K562 (cell line): ENCODE measurements around the gene FOXN3. TPM values are rescaled to one million over a fixed set of nuclear protein-coding genes. Genes with fewer than 3 reads are reported as not detected.

ENCODE experiments used
- ATAC-seq: fragments of 200-7000 bp; cut with Tn5 transposase; 3 replicates; pipeline ENCODE4 v1.9.1; 2020; ENCODE audit warnings: moderate library complexity
- BruUV-seq: library from RNA; stranded (reverse); fragments of 400-500 nt; replicated peaks from 2 replicates; lab custom pipeline; 2021; lab: Mats Ljungman, UMichigan
- CTCF ChIA-PET: fragments of 300-600 bp; formaldehyde crosslinking; extraction: SDS; loops from one replicate; lab custom pipeline; 2021; ENCODE audit warnings: low intra/inter-chr PET ratio; lab: Yijun Ruan, JAX
- POLR2A ChIA-PET: fragments of 300-600, 350-650 bp; sonication (Branson Sonifier 250); formaldehyde crosslinking; extraction: SDS; loops from one replicate; lab custom pipeline; 2021; ENCODE audit warnings: antibody characterized with exemption, inconsistent platforms; lab: Yijun Ruan, JAX
- DNase-seq, 4 experiments: peaks; one replicate each; pipeline versions ENCODE4 v3.0.0 to v3.0.0-alpha.2; 2011 to 2018; ENCODE audit warnings: low spot score in 3 of 4, mixed read lengths in 3 of 4; ENCODE audit errors: extremely low read depth in 1 of 4
- FAIRE-seq: peaks from 2 replicates; lab custom pipeline; 2011; peaks lifted over from hg19 to GRCh38; lab: Jason Lieb, UNC
- H2AFZ ChIP-seq: 2 replicates; pipeline ENCODE4 v1.6.0; 2011; ENCODE audit warnings: low read depth, low read length, control low read depth, inconsistent platforms
- H3K27ac ChIP-seq: fragments of 200-600 bp; 3 replicates; pipeline ENCODE4 v1.8.0; 2011; ENCODE audit warnings: low read depth, mild to moderate bottlenecking, control low read depth, inconsistent platforms, low read length, moderate library complexity, mixed read lengths; ENCODE audit errors: extremely low read depth
- H3K27me3 ChIP-seq, 2 experiments: fragments of 300-600 bp in 1 of 2; 2 replicates in 1 of 2; 3 replicates in 1 of 2; pipeline versions ENCODE4 v1.6.0 to v1.8.0; 2011; ENCODE audit warnings: inconsistent platforms in 2 of 2, low read length in 2 of 2, mild to moderate bottlenecking in 1 of 2, mixed read lengths in 1 of 2, moderate library complexity in 1 of 2; ENCODE audit not compliant: control insufficient read depth in 2 of 2, insufficient read depth in 2 of 2
- H3K36me3 ChIP-seq: fragments of 300-600 bp; 3 replicates; pipeline ENCODE4 v1.8.0; 2011; ENCODE audit warnings: mild to moderate bottlenecking, low read length, inconsistent platforms; ENCODE audit not compliant: control insufficient read depth, insufficient read depth
- H3K4me1 ChIP-seq, 2 experiments: fragments of 200-600 bp in 1 of 2; replicated peaks in 1 of 2; 2 replicates in 1 of 2; 3 replicates in 1 of 2; pipeline versions ENCODE4 v1.5.1 to v1.8.0; 2011; ENCODE audit warnings: inconsistent platforms in 2 of 2, low read length in 2 of 2, mild to moderate bottlenecking in 1 of 2, mixed read lengths in 1 of 2, moderate library complexity in 1 of 2; ENCODE audit not compliant: control insufficient read depth in 2 of 2, insufficient read depth in 2 of 2
- H3K4me2 ChIP-seq: 2 replicates; pipeline ENCODE4 v1.6.1; 2011; ENCODE audit warnings: low read length, control low read depth, inconsistent platforms, mixed read lengths; ENCODE audit not compliant: insufficient read depth
- H3K4me3 ChIP-seq: fragments of 200-600 bp; sonication (generic), shearing (Covaris generic); 2 replicates; pipeline ENCODE4 v1.5.1; 2016; ENCODE audit warnings: control low read depth, inconsistent platforms
- H3K79me2 ChIP-seq: fragments of 200-600 bp; 3 replicates; pipeline ENCODE4 v1.8.0; 2011; ENCODE audit warnings: low read length, inconsistent platforms; ENCODE audit not compliant: control insufficient read depth, insufficient read depth
- H3K9ac ChIP-seq, 2 experiments: 2 replicates each; pipeline versions ENCODE4 v1.6.0 to v1.6.1; 2011; ENCODE audit warnings: low read depth in 2 of 2, low read length in 2 of 2, control low read depth in 1 of 2, inconsistent platforms in 1 of 2, mild to moderate bottlenecking in 1 of 2, mixed read lengths in 1 of 2; ENCODE audit not compliant: insufficient read depth in 1 of 2
- H3K9me1 ChIP-seq: one replicate; pipeline ENCODE4 v1.6.0; 2011; ENCODE audit warnings: inconsistent platforms, mild to moderate bottlenecking, low read length, moderate library complexity; ENCODE audit not compliant: control insufficient read depth, insufficient read depth
- H3K9me3 ChIP-seq: replicated peaks from 2 replicates; pipeline ENCODE4 v1.5.1; 2011; ENCODE audit warnings: low read depth, low read length, inconsistent platforms; ENCODE audit not compliant: control insufficient read depth, insufficient read depth
- H4K20me1 ChIP-seq: replicated peaks from 2 replicates; pipeline ENCODE4 v1.6.1; 2011; ENCODE audit warnings: low read length, inconsistent platforms, mixed read lengths; ENCODE audit not compliant: control insufficient read depth, insufficient read depth
- CTCF ChIP-seq, 3 experiments: IDR thresholded peaks in 2 of 3; conservative IDR thresholded peaks in 1 of 3; 2 replicates each; pipeline ENCODE4 v1.5.1; 2011 to 2012; ENCODE audit warnings: low read length in 3 of 3, mild to moderate bottlenecking in 3 of 3, control low read depth in 2 of 3, improper control_type of control experiment in 1 of 3, inconsistent platforms in 1 of 3, low read depth in 1 of 3, mixed read lengths in 1 of 3, moderate library complexity in 1 of 3; ENCODE audit not compliant: insufficient read depth in 2 of 3
- FIP1L1 ChIP-seq: fragments of 200-400 bp; formaldehyde crosslinking; IDR thresholded peaks from 2 replicates; pipeline ENCODE4 v1.6.1; 2018; ENCODE audit warnings: mild to moderate bottlenecking, low read depth, low read length; ENCODE audit not compliant: poor library complexity, severe bottlenecking
- HIVEP1 ChIP-seq: fragments of 250-450 bp; sonication (Bioruptor Pico); IDR thresholded peaks from 2 replicates; pipeline ENCODE4 v1.4.0; 2020; ENCODE audit warnings: mild to moderate bottlenecking
- HNRNPUL1 ChIP-seq: fragments of 200-400 bp; formaldehyde crosslinking; IDR thresholded peaks from 2 replicates; pipeline ENCODE4 v1.6.1; 2017; ENCODE audit warnings: low read length
- JUN ChIP-seq, 2 experiments: sonication (generic) in 1 of 2; formaldehyde crosslinking in 1 of 2; IDR thresholded peaks; 2 replicates each; pipeline versions ENCODE4 v1.6.1 to v1.8.0; 2012 to 2022; ENCODE audit warnings: borderline replicate concordance in 2 of 2, mild to moderate bottlenecking in 2 of 2, improper control_type of control experiment in 1 of 2, low read depth in 1 of 2, low read length in 1 of 2, missing genetic modification reagents in 1 of 2
- MAX ChIP-seq: sonication (generic); formaldehyde crosslinking; IDR thresholded peaks from 2 replicates; pipeline ENCODE4 v1.9.0; 2022; ENCODE audit warnings: mild to moderate bottlenecking, missing genetic modification reagents
- MCM3 ChIP-seq: fragments of 450-650 bp; IDR thresholded peaks from 2 replicates; pipeline ENCODE4 v1.6.1; 2016
- MTA2 ChIP-seq: fragments of 450-650 bp; IDR thresholded peaks from 2 replicates; pipeline ENCODE4 v1.6.1; 2016; ENCODE audit warnings: low read depth
- NCOA4 ChIP-seq: fragments of 450-650 bp; IDR thresholded peaks from 2 replicates; pipeline ENCODE4 v1.6.1; 2018; ENCODE audit warnings: mild to moderate bottlenecking; ENCODE audit not compliant: partially characterized antibody
- NFIC ChIP-seq: fragments of 450-650 bp; IDR thresholded peaks from 2 replicates; pipeline ENCODE4 v1.6.1; 2017; ENCODE audit warnings: mild to moderate bottlenecking, inconsistent platforms
- RUNX1 ChIP-seq: sonication (generic); IDR thresholded peaks from 2 replicates; pipeline ENCODE4 v1.6.1; 2016; ENCODE audit warnings: antibody characterized with exemption, low read depth
- SFPQ ChIP-seq: fragments of 200-400 bp; formaldehyde crosslinking; IDR thresholded peaks from 2 replicates; pipeline ENCODE4 v1.6.1; 2017; ENCODE audit warnings: mild to moderate bottlenecking, low read depth, low read length, moderate library complexity
- SMARCA5 ChIP-seq: fragments of 450-650 bp; IDR thresholded peaks from 2 replicates; pipeline ENCODE4 v1.6.1; 2016
- TGIF2 ChIP-seq: sonication (generic); formaldehyde crosslinking; IDR thresholded peaks from 2 replicates; pipeline ENCODE4 v1.8.1; 2022; ENCODE audit warnings: mild to moderate bottlenecking, missing genetic modification reagents, moderate library complexity
- THRAP3 ChIP-seq: fragments of 450-650 bp; IDR thresholded peaks from 2 replicates; pipeline ENCODE4 v1.6.1; 2016; ENCODE audit warnings: mild to moderate bottlenecking, inconsistent platforms, borderline replicate concordance
- ZNF75A ChIP-seq: fragments of 450-650 bp; formaldehyde crosslinking; IDR thresholded peaks from 2 replicates; pipeline ENCODE4 v1.4.0; 2020; ENCODE audit warnings: mild to moderate bottlenecking
- WGBS: fragments of 100-300 bp; shearing (Covaris generic); methylation state at CpG from one replicate; pipeline ENCODE4 v1.1.6; 2016; ENCODE audit warnings: low coverage, mixed read lengths; ENCODE audit not compliant: insufficient coverage; ENCODE audit errors: missing lambda C conversion rate; 5-methylcytosine and 5-hydroxymethylcytosine counted together
- in situ Hi-C: fragments of 300-500 bp; cut with MboI; formaldehyde crosslinking; loops from 4 replicates; pipeline ENCODE4 v1.15.0; 2018; ENCODE audit warnings: inconsistent platforms, mixed read lengths
- intact Hi-C: fragments of 100-400 bp; cut with micrococcal nuclease; formaldehyde crosslinking; loops from 2 replicates; pipeline ENCODE4 v1.14.2; 2022
- polyA plus RNA-seq, 8 experiments: library from polyadenylated mRNA; depleted of rRNA in 4 of 8; stranded (reverse) in 5 of 8; unstranded in 3 of 8; fragments of >200 nt; fragmentation: Nextera tagmentation in 2 of 8; fragmentation: Illumina TruSeq in 1 of 8; extraction: Ambion mirVana in 2 of 8; extraction: Trizol in 1 of 8; gene quantifications; 2 replicates each; pipeline versions ENCODE4 v1.2.1 to v1.2.3, GENCODE V29; 2011 to 2014; ENCODE audit warnings: inconsistent platforms in 1 of 8, missing spikeins in 1 of 8
- total RNA-seq, 7 experiments: library from RNA; depleted of rRNA in 6 of 7; stranded (reverse); fragments of >200 nt in 6 of 7; fragmentation: Illumina TruSeq in 2 of 7; extraction: Trizol in 2 of 7; gene quantifications; 2 replicates each; pipeline versions ENCODE4 v1.2.1 to v1.2.3, GENCODE V29; 2011 to 2021; ENCODE audit warnings: low replicate concordance in 1 of 7

FOXN3 gene
- total and polyA plus RNA-seq, 9 of the 15 experiments (the other 6 are each of a cell fraction or from before 2014, with no cell fraction given), result 0.07 to 1.3 (median 0.40) TPM

GRCh38 chr14:89264196-89264800 lies 152.7 kb downstream of the FOXN3 start (continued):
- TF ChIP-seq RUNX1 (no peak), HIVEP1 (CRISPR knock-in tag) (no peak), MAX (CRISPR knock-in tag) (no peak), NFIC (no peak)

GRCh38 chr14:89262041-89262440 lies 155.0 kb downstream of the FOXN3 start:
- no TSS peak for BruUV-seq
- POLR2A ChIA-PET, result interaction anchor here (0.6 kb wide), 1 partner anchor 1464 kb away, joined by 3 read pairs; no protein-coding TSS in a partner anchor
- in situ Hi-C loops, result no loop called here

More at GRCh38 chr14:89262041-89262440, 155.0 kb downstream of the FOXN3 start:
- TF ChIP-seq JUN (IDR thresholded peaks at IDR 0.05; ENCODE audit: borderline replicate concordance, low read depth, low read length), result no peak
- TF ChIP-seq JUN (CRISPR knock-in tag; IDR thresholded peaks at IDR 0.05; ENCODE audit: borderline replicate concordance), result no peak
- no peak for TF ChIP-seq FIP1L1
- no peak for TF ChIP-seq ZNF75A
- no peak for TF ChIP-seq TGIF2 (CRISPR knock-in tag)
- no peak for TF ChIP-seq THRAP3
- no peak for TF ChIP-seq NCOA4
- no peak for TF ChIP-seq SMARCA5
- no peak for TF ChIP-seq MTA2
- TF ChIP-seq SFPQ, result no peak
- no peak for TF ChIP-seq CTCF (IDR thresholded peaks at IDR 0.05 in 2 of 3, conservative IDR thresholded peaks at IDR 0.05 in 1 of 3; ENCODE audit: insufficient read depth in 2 of 3, low read depth in 1 of 3, low read length in 3 of 3)
- TF ChIP-seq MCM3, result no peak
- TF ChIP-seq HNRNPUL1, result no peak
- DNase-seq, result no peak
- no peaks in the 10 kb centered on the region for H3K9me1 ChIP-seq
- FAIRE-seq, result no peak
- H3K4me1 ChIP-seq, result no peaks in the 10 kb centered on the region
- no peak overlapping the region for H3K27ac ChIP-seq
- H3K4me3 ChIP-seq, result no peak overlapping the region
- no peaks in the 10 kb centered on the region for H3K36me3 ChIP-seq
- ATAC-seq, result no peak
- H2AFZ ChIP-seq, result no peak overlapping the region
- WGBS, result 3% methylated on average over 4 of the region's 4 CpGs
- H4K20me1 ChIP-seq, result no peaks in the 10 kb centered on the region
- no peak overlapping the region for H3K4me2 ChIP-seq
- H3K9me3 ChIP-seq, result no peaks in the 10 kb centered on the region
- CTCF ChIA-PET, result no interaction called here
- intact Hi-C loops, result no loop called here
- H3K27me3 ChIP-seq, result peaks cover 2 to 16% of the 10 kb centered on the region in 2 experiments; a peak in 3 of 5 replicates
- H3K79me2 ChIP-seq, result no peaks in the 10 kb centered on the region
- H3K9ac ChIP-seq, result no peak overlapping the region
